Activated T-cell treated with anti-CD3 and anti-CD28 coated beads, Interleukin-2, amount 50 U/mL, for 48 hours (primary cell): ENCODE results near the gene PBX2.
A peak's percentile ranks its signal among the peaks of the same experiment; 100 is the strongest.
"Not testable (repeated sequence)": the region's sequence is repeated elsewhere in the genome, so short reads cannot be mapped to it uniquely, and the experiment has no call there.

ENCODE experiments used
- DNase-seq, 2 experiments: peaks; one replicate each; pipeline ENCODE4 v3.0.0-alpha.2; 2020

Gene PBX2

GRCh38 chr6:32190054-32190851, at the start of gene PBX2:
PBX2 (minus strand) TSS chr6:32190202; CDS start chr6:32189915, 287 bp downstream.
- peak; percentile 80 to 85 for DNase-seq

DNA sequence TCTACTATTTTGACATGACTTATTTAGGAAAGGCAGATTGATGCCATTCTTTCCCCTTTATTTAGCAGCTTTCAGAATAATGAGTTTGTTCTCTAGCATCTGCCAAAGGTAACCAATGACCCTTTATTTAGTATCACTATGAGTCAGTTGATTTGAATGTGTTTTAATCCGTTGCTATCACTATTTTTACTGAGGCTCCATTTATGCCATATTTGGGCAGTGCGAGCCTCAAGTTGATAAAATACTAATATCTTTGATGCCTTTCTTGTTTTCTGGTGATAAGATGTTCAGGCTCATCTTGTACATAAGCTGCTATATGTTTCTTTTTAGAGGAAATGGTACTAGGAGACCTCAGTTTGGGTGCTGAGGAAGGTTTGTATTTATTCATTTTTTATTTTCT, 49.5 kb upstream of the PBX2 start:
- no peak for DNase-seq

- DNase-seq = no peak
Measured at GRCh38 chr6:32234934-32235333, 44.9 kb upstream of the PBX2 start.

DNA sequence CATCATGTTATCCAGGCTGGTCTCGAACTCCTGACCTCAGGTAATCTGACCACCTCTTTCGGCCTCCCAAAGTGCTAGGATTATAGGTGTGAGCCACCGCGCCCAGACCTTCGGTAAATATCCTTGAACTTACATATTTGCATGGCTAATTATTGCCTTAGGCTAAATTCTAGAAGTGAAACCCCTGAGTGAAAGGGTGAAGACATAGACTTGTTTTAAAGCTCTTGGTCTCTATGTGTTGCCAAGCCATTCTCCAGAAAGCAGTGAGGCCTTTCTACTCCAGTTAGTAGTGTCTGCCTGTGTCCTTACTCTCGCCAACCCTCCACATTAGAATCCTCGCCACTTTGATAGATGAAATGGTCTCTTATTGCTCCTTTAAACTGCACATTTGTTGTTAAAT, 36.4 kb upstream of the PBX2 start:
- DNase-seq = no peak

GRCh38 chr6:32224696-32225095, 34.7 kb upstream of the PBX2 start:
- DNase-seq = no peak

DNA sequence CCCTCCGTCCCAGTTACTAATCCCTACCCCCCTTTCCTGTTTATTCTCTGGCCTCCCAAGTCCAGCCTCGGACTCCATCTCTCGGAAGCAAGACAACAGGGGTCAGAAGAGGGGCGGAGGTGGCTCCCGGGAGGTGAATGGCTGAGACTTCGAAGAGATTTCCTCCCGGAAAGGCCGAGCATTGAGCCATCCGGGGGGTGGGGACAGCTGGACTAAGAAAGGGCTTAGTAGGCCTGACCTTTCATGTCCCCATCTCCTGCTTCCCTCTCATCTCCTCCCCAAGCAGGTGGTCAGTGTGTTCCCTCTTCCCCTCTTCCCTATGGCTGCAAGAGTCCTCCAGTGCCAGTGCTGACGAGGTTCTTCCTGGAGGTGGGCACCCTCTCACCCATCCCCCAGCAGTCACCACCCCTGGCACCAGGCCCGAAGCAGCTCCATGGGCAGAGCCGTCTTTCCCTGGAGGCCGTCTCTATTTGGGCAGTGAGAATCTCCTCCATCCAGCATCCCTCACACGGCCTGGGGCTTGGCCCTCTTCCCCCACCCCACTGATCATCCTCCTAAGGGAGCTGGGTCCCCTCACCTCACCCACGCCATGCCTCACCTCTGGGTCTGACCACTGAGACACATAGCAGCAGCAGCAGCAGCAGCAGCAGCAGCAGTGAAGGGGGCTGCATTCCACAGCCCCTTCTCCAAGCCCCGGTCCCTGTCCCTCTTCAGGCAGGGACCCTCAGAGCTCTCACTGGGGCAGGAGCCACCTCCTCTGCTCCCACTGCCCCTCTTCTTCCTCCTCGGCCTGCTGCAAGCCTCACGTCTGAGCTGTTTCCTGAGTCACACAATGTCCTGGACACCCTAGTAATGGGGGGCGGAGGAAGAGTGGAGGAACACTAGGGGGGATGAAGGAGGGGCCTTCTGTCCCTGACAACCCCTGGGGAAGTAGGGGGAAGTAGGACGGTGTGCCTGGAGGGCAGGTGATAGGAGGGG, 33.5 kb upstream of the PBX2 start, which contains the start of gene NOTCH4:
NOTCH4 (minus strand) TSS at position 810 of the 978 bp plus-strand sequence; CDS start at position 671, 139 bp downstream.
- DNase-seq = no peak

GRCh38 chr6:32222333-32223230, 32.6 kb upstream of the PBX2 start:
- no peak for DNase-seq

DNA sequence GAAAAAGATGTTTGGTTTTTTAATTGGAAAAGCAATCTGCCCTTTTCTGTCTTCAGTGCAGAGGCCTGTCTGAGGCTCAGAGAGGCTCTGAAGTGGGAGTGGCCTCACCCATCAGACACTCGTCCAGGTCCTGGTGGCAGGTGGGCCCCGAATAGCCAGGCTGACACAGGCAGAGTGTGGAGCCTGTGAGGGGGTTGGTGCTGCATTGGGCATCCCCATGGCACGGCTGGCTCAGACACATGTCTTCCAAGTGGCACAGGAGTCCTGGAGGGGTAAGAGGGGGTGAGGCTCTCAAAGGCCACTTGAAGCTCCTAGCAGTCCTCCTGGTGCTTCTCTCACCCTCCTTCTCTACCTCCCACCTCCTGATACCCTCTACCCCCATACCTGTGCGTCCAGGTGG, 30.0 kb upstream of the PBX2 start:
- no peak for DNase-seq

GRCh38 chr6:32218167-32218566, 28.2 kb upstream of the PBX2 start:
- DNase-seq = no peak

DNA sequence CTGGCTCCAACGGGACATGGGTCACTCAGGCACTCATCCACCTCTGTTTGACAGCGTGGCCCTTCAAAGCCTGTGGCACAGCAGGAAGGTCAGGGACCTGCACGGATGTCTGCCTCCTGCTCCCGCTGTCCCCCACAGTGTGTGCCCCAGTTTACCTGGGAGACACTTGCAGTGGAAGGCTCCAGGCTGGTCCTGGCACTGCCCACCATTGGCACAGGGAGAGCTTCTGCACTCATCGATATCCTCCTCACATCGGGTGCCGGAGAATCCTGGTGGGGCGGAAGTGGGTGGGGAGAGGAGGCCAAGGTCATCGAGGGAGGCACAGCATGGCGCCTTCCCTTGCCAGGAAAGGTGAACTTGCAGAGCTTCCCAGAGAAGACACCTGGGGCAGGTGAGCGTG, 27.0 kb upstream of the PBX2 start:
- no peak for DNase-seq

DNA sequence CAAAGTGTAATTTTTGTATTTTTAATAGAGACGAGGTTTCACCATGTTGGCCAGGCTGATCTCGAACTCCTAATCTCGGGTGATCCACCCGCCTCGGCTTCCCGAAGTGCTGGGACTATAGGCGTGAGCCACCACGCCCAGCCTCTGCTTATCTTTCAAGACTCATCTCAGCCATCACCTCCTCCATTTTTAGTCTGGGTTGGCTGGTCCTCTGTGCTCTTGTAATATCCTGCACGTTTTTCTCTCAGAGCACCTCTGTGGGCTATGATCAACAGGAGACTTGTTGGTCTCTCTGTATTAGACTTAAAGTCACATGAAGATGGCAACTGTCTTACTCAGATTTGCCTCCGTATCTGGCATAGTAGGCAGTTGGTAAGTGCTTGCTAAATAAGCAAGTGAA, 26.3 kb upstream of the PBX2 start:
- DNase-seq = no peak

- no peak for DNase-seq
Measured at GRCh38 chr6:32215617-32216016, 25.6 kb upstream of the PBX2 start.

- no peak for DNase-seq
Measured at GRCh38 chr6:32214126-32214525, 24.1 kb upstream of the PBX2 start.

- no peak for DNase-seq
Measured at GRCh38 chr6:32213649-32214048, 23.6 kb upstream of the PBX2 start.

DNA sequence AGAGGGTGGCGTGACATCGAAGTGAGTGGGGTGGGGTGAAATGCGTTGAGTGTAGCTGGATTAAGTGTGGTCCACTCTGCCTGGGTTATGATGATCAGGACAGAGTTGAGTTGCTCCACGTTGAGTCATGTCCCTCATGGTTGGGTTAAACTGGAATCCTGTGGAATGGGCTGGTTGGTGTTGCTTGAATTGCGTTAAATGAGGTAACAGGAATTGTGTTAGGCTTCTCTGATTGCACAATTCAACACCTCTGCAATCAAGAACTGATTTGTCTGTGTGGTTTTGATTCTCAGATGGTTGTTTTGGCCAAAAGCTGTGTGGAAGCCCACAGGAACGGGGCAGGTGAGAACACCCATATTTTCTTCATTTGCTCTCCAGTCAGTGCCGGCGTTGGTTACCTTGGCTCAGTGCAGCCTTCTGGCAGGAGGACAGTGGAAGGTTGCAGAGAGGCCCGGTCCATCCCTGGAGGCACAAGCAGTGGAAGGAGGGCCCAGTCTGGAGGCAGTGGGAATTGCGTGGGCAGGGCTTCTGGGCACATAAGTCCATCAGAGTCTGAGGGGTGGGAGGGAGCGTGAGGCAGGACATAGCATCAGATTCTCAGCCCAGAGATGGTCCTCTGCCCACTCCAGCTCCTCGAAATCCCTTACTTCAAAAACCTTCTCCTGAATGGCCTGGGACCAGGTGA, 22.2 kb upstream of the PBX2 start:
- no peak for DNase-seq

GRCh38 chr6:32211432-32211831, 21.4 kb upstream of the PBX2 start:
- not testable (repeated sequence) for DNase-seq

DNA sequence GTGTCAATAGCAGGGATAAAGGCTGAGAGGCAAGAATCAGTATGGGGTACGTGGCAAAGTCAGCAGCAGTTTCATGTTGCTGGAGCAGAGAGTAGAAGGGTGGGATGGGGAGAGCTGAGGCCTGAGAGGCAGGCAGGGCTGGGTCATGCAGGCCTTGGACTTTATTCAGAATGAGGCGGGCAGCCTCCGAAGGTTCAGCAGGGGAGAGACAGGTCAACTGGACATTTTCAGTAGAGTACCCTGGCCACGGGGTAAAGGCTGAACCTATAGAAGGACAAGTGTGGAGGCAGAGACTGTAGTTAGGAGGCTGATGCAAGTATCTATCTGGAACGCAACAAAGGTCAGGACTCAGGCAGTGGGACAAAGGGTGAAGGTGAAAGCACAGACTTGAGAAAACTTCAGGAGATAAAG, 20.2 kb upstream of the PBX2 start:
- no peak for DNase-seq

GRCh38 chr6:32208996-32209395, 19.0 kb upstream of the PBX2 start:
- no peak for DNase-seq

DNA sequence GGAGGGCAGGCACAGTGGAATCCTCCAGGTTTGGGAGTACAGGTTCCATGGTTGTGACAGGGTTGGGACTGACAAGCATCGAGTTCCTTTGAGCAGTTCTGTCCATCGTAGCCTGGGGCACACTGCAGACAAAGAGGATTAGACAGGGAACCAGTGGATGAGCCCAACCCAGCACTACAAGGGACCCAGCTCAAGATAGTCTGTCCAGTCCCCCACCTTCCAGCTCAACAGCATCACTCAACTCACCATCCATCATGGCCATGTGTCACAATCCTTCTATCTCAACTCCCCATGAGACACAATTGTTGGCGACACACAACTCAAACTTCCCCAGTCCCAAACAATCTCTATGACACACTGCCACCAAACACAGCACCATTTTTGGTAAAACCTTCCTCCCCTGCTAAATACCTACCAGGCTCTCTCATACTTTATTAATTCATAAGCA, 14.3 kb upstream of the PBX2 start:
- DNase-seq = no peak

DNA sequence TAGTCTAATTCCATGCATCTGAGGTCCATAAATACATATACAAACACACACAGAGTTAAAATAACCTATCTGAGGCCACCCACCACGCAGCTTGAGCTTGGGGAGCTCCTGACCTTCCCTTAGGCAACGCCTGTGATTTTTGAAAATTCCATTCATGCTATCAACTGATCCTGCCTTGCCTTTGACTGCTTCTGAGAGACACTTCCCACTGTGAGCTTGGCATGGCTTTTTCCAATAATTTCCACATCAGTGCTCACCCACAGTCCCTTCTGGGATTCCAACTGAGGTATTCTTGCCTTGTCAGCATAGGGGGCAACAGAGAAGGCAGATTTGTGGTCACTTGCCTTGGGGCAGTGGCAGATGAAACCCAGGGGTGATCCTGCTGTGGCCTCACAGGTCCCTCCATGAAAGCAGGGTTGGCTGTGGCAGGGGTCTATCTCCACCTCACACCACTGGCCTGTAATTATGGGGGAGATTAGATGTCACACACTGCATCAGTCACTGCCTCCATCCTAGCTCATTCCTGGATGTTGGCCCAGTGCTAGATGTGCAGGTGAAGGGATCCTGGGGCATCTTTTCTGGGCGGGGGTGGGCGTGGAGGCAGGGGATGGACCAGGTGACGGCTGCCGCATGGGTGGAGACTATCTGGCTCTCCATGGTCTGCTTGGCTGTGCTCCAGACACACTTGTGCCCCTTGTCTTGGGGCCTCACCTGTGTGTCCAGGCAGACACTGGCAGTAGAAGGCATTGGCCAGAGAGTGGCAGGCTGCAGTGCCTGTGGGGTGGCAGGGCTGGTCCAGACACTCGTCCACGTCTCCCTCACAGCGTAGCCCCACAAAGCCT, 13.6 kb upstream of the PBX2 start:
- DNase-seq = no peak

DNA sequence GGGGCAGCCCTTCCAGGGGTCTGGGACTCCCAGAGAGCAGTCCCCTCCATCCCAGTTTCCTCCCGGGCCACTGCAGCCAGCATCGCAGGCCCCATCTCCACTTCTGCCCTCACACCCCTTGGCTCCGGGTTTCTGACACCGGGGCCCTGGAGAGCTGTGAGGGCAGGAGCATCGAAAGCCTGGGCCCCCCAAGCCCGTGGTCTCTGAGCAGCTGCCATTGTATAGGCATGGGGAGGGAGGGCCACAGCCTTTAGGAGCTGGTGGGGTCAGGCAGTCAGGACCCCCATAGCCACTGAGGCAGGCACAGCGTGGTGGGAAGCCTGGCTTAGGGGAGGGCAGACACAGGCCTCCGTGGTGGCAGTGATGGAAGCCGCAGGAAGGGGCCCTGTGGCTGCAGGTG, 12.2 kb upstream of the PBX2 start:
- DNase-seq = no peak
